Hypothalamus (tissue), 51 donors: ENCODE results near the gene CDH13.

ENCODE experiments used
- DNase-seq, 51 donors: peaks; one replicate each; lab custom pipeline; 2025; lab: John Stamatoyannopoulos, UW

Gene CDH13

GRCh38 chr16:83258366-83258928, 631.7 kb downstream of the CDH13 start:
- DNase-seq: no peak

DNA sequence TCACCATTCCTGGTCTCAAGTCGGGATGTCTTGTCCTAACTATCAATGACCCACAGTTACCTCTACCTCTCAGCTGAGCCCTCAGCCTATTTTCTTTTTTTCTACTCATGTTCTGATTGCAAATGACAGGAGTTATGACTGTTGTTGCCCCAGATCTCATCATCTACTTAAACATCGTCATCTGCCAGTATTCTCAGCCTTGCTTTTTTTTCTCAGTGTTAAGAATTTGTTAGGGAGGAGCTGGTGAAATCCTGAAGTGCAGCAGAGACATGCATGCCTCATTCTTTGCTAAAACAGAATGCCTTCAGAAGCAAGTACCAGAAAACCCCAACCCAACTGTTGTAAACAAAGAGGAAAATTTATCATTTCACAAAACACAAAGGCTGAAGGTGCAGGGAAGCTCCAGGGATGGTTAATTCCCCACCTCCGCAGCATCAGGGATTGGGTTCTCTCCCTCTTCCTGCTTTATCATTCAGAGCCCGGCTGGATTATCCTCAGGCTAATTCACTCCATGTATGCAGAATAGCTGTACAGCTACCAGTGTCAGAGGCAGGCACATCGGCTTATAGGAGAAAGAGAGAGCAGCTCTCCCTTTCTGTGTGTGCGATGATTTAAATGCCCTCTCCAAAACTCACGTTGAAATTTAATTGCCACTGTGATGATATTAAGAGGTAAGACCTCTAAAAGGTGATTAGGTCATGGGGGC, 640.2 kb downstream of the CDH13 start:
- no peak for DNase-seq

GRCh38 chr16:83268169-83268568, 641.4 kb downstream of the CDH13 start:
- DNase-seq: no peak

DNA sequence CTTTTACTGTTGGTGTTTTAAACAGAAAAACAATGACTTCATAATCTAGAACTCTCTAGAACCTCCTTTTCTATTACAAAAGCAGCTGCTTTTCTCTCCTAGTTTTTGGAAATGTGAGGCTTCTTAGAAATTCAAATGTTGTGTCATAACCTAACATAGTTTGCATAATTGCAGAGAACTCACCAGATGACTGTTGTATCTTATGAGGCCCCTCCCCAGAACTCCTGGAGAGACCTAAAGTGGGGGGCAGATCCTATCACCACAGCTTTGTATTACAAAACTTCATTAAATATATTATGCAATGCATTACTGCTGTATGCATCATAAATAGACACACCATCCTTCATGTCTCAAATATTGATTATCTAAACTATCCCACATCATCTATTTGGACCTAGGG, 642.3 kb downstream of the CDH13 start:
- no peak for DNase-seq

GRCh38 chr16:83269541-83269940, 642.8 kb downstream of the CDH13 start:
- DNase-seq: no peak

GRCh38 chr16:83270061-83270460, 643.3 kb downstream of the CDH13 start:
- DNase-seq: no peak

DNA sequence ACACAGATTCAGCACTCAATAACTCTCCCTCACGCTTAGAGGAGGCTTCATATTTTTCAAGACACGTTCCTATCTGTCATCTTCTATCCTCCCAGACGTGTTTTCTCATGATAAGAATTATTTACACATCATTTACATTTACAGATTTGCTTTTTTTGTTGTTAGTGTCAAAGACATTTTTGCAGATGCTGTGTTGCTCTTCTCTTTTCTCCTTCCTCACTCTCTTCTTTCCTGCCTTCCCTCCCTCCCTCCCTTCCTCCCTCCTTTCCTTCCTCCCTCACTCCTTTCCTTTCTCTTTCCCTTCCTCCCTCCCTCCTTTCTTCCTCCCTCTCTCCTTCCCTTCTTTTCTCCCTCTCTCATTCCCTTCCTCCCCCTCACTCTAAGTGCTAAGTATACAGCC, 643.9 kb downstream of the CDH13 start:
- no peak for DNase-seq

GRCh38 chr16:83271123-83271522, 644.4 kb downstream of the CDH13 start:
- no peak for DNase-seq

DNA sequence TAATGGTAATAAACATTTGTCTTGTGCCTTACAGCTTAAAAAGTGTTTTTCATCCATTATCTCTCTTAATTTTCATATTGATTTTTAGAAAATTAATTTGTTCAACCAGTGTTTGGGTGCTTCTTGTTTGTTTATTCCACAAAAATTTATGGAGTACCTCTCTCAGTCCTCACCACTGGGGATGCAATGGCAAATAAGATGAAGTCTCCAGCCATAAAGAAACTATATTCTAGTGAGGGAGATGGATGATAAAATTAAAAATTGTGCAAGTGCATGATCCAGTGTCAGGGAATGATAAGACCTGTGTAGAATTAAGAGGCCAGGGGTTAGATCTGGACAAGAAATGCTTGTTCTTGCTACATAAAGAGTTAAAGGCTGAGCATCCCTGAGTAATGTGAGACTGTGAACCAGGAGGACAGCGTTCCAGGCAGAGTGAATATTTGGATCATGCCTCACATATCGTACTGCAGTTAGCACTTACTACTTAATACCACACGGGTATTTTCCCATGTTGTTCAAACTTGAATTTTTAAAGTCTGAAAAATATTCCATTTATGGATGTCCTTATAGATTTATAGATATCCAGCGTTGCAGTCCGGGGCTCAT, 645.3 kb downstream of the CDH13 start:
- DNase-seq: no peak

DNA sequence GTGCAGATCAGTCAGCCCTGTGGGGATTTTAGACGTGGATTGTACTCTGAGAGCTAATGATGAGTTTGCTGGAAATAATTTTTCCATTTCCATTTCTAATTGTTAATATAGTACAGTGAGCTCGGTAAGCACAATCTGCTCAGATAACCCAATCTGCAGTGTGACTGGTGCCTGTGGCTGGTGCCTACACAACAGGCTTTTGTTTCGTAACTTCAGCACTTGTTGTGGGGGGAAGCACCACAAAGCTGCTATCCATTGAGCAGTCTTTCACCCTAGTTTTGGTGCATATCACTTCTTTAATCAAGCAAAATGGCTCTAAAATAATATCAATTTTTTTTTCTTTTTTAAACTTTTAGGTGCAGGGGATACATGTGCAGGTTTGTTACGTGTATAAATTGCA, 646.1 kb downstream of the CDH13 start:
- peak in 5 of 51 donors; percentile 2 to 52 (median 4) for DNase-seq

GRCh38 chr16:83273504-83274173, 646.9 kb downstream of the CDH13 start:
- DNase-seq: no peak

DNA sequence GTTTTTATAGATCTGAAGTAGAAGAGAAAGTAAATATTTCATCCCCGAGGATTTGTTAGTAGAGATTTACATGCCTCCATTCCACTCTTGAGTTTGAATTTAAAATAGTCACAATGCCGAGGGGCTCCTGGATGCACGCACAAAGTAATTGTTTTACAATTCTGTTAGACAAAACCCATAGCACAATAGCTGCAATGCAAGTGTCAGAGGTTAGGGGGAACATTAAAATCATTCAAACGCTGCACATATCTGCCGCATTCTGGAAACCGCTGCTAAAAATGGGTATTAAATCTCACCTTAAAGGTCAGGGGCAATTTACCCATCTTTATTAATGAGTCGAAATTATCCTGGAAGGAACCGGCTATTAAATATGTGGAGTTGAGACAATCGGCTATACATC, 652.5 kb downstream of the CDH13 start:
- DNase-seq: no peak

- no peak for DNase-seq
Observed at GRCh38 chr16:83285921-83286320, 659.2 kb downstream of the CDH13 start.

DNA sequence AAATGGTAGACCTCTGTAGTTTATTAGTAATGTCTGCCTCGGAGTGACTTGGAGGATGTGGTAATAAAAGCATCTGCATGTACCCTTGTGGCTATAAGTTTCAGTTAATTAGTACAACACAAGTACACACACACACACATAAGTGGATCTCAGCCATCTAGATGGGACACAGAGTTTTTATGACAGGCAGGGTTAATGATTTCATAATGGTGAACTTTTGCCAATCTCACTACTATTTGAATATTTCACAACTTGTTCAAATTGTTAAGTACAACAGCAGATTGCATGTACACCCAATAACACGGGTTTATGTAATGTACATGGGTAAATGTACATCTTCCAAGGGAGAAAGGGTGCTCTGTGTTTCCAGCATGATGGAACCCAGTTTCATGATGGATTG, 669.7 kb downstream of the CDH13 start:
- no peak for DNase-seq

DNA sequence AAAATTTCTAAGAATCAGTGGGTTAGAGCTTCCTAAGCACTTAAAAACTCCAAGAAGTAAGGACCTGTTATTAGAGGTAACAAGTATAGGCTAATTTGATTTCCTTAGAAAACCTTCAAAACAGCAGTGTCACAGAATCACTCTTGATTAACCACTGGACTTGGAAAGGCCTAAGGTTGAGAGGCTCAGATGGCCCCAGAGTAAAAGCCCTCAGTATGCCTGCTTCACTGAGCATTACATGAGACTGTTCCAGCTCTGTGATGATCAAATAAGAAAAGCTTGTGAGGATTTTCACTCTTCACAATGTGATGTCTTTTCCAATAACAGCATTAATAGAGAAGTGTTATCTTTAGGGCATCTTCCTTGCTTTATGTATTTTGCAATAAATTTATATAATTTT, 671.8 kb downstream of the CDH13 start:
- DNase-seq: no peak

DNA sequence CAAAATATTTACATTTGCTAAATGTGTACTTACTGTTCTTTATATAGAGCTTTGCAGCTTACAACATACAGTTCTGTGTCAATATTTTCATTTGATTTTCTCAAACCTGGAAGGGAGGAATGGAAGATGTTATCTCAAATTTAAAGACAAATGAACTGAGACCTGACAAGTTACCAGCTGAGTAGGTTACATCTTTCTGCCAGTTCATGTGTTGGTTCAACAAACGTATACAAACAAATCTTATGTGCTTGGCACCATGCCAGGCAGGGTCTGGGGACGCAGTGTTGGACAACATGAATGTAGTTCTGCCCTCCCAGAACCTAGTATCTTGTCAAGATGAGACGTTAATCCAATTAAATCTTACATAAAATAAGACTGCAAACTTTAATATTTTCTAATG, 673.6 kb downstream of the CDH13 start:
- no peak for DNase-seq

DNA sequence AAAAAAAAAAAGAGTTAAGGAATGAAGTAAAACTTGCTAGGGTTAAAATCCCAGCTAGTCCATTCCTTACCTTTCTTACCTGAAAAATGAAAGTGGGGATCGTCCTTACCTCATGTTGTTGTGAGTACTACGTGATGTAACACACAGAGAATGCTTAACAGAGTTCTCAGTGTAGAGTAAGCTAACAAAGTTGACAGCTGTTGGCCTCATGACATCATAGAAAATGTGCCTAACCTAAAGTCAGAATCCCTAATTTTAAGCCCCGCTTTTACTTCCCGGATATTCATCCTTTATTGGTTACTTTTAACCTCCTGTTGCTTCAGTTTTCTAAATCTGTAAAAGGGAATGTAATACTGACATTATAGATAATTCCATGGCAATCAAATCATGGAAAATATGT, 675.2 kb downstream of the CDH13 start:
- DNase-seq: no peak

DNA sequence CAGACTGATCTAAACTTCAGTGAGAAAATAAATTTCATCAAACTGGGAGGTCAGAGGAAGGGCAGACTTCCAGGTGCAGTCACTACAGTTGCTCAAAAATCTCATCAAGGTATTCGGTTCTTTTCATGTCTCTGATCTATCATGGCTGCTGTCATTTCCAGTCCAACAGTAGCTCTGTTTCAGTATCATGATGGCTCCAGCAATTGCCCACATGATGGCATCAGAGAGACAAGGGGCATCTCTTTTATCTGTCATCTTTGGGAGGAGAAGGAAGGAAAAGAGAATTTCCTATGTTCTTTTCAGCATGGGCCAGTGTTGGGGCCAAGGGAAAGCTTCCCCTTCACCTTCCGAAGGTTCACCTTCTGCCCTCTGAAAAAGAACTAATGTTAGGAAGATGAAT, 676.1 kb downstream of the CDH13 start:
- DNase-seq: no peak

DNA sequence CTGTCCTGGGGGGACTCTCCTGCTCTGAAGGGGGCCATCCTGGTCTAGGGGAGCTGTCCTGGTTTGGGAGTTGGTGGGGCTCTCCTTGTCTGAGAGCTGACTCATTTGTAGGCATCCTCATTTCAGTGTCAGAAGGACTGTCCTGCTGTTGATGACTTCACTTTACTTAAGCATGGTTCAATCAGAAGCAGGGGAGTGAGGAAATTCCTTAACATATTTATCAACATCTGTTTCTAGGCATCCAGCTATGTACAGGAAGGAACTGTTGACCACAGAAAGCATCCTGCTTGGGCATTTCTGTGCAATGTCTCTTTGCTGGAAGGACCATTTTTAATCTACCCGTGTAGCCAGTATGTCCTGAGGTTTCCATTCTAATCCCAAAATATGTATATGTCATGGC, 678.3 kb downstream of the CDH13 start:
- DNase-seq: no peak

DNA sequence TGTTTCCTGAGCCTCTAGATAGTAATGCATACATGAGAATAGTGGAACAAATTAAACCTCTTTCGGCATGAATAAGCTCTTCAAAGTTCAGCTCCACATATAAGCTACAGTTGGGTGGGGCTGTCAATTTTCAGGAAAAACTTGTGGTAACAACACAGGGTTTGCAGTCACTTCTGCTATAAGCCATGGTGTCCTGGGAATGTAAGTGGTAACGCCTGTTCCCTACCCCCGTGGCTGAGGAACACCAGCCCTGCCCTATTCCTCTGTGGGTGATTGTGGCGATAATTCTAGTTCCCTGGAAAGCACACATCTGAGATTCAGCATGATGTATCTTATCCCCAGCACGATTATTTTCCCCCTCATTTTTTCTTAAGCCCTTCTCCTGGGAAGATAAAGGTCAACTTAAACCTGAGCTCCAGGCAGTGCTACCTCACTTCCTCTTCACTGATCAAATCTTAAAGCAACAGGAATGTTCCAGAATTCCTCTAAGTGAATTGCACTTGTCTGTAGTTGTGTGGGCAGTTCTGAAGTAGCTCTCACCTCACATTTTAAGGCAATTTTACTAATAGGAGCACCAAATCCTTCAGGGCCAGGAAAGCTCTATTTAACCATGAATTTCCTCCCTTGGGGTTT, 680.3 kb downstream of the CDH13 start:
- DNase-seq: no peak

DNA sequence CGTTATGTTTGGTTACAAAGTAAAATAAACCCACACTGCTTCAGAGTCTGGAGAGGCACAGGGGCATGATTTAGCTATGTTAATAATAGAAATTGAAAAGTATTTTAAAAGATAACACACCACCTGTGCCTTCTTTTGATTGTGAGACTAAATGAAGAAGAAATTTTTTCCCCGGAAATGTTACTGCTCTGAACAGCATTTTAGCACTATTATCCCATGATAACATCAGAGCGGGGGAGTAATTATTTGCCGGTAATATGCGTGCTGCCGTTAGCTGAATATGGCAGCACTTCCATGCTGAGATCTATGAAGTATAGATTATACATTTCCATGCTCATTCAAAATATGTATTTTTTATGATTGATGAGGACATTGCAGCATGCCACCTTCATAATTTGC, 680.8 kb downstream of the CDH13 start:
- DNase-seq: no peak
